ENCODE results near the gene CGRRF1.

CGRRF1 gene

DNA sequence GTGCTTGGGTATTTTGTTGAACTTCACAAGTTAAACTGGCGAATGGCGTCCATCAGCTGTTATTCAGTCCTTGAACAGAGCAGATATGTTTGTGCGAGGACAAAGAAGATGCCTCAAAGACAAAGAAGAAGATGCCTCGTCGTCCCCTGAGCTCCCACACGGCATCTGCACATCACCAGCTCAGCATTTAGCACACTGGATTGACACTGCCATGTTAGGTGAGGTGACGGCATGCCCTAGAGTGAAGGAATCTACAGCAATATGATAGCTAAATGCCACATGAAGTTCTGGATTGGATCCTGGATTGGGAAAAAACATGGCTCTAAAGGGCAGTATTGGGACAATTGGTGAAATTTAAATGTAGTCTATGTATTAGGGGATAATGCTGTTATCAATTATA is 72.6 kb downstream of the CGRRF1 start:
- H3K9ac ChIP-seq = no peak overlapping the region

DNA sequence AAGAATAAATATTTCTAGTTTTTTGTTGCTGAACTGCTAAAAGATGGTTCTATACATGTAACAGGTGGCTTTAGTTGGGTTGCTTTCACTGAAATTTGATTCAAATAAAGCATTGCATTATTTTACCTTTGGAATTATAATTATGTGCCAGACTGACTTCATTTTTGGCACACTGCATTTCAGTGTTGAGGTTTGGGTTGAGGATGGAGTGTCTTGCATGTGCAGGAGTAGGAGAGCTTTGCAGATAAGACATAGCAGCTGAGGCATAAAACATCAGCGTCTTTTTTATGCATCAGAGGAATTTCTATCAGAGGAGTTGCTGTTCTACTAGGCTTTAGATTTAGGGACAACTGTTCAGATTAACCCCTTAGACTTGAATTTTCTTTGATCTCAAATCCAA is 74.4 kb downstream of the CGRRF1 start:
- TF ChIP-seq Cebpa-rat (IDR thresholded peaks at IDR 0.05) = no peak
- H4K20me1 ChIP-seq = peaks cover 0 to 95% (median 0%) of the 10 kb centered on the region in 11 experiments; a peak in 6 of 22 replicates
- no peak overlapping the region for H3K4me3 ChIP-seq
- no peak overlapping the region for H3K9ac ChIP-seq
- peaks cover 5 to 25% (median 15%) of the 10 kb centered on the region in 11 experiments; a peak in 16 of 22 replicates for H3K9me3 ChIP-seq (replicated peaks in 1 of 11)
- H3K36me3 ChIP-seq = peaks cover 0 to 44% (median 27%) of the 10 kb centered on the region in 11 experiments; a peak in 14 of 22 replicates
- no peaks in the 10 kb centered on the region for H3K27me3 ChIP-seq
- peaks cover 0 to 14% (median 0%) of the 10 kb centered on the region in 10 experiments; a peak in 3 of 20 replicates for H3K4me1 ChIP-seq
- H3K27ac ChIP-seq = no peak overlapping the region
- no peak overlapping the region for H3K4me2 ChIP-seq

More for the DNA sequence above, 72.6 kb downstream of the CGRRF1 start:
- Histone ChIP-seq H3K4me2 (no peak overlapping the region), H4K20me1 (peaks cover 0 to 96% (median 0%) of the 10 kb centered on the region in 11 experiments; a peak in 6 of 22 replicates), H3K4me1 (peaks cover 0 to 14% (median 0%) of the 10 kb centered on the region in 10 experiments; a peak in 3 of 20 replicates), H3K9me3 (replicated peaks in 1 of 11) (peaks cover 5 to 19% (median 15%) of the 10 kb centered on the region in 11 experiments; a peak in 16 of 22 replicates), H3K27me3 (no peaks in the 10 kb centered on the region), H3K4me3 (no peak overlapping the region), H3K27ac (no peak overlapping the region), H3K36me3 (peaks cover 0 to 53% (median 35%) of the 10 kb centered on the region in 11 experiments; a peak in 15 of 22 replicates)
- TF ChIP-seq Cebpa-rat (IDR thresholded peaks at IDR 0.05) = no peak

GRCh38 chr14:54585214-54585613 is 75.5 kb downstream of the CGRRF1 start:
- no peaks in the 10 kb centered on the region for H3K27me3 ChIP-seq
- peaks cover 5 to 25% (median 15%) of the 10 kb centered on the region in 11 experiments; a peak in 16 of 22 replicates for H3K9me3 ChIP-seq (replicated peaks in 1 of 11)
- no peak for TF ChIP-seq Cebpa-rat (IDR thresholded peaks at IDR 0.05)
- H3K4me1 ChIP-seq = peaks cover 0 to 5% (median 0%) of the 10 kb centered on the region in 10 experiments; a peak in 2 of 20 replicates
- H4K20me1 ChIP-seq = peaks cover 0 to 95% (median 0%) of the 10 kb centered on the region in 11 experiments; a peak in 7 of 22 replicates
- H3K4me3 ChIP-seq = no peak overlapping the region
- no peak overlapping the region for H3K4me2 ChIP-seq
- peaks cover 0 to 43% (median 29%) of the 10 kb centered on the region in 11 experiments; a peak in 13 of 22 replicates for H3K36me3 ChIP-seq
- no peak overlapping the region for H3K9ac ChIP-seq
- H3K27ac ChIP-seq = no peak overlapping the region

Data from BLaER1 treated with 17β-estradiol and CSF1 and Interleukin-3, amounts not matched to agents 10 nM and 100 nM (cell line).